SK-N-SH treated with all-trans-retinoic acid at 6 μM for 48 hours (cell line): ENCODE data around the gene THAP11.

Experiments used
- ATAC-seq: fragments of 200-7000 bp; cut with Tn5 transposase; 3 replicates; pipeline ENCODE4 v1.9.1; 2020; ENCODE audit warnings: mild to moderate bottlenecking, moderate library complexity
- ARNTL ChIP-seq: fragments of 450-650 bp; formaldehyde crosslinking; IDR thresholded peaks from 2 replicates; pipeline ENCODE4 v1.5.0; 2020; ENCODE audit warnings: low read depth, mild to moderate bottlenecking, moderate library complexity, borderline replicate concordance
- BACH2 ChIP-seq: fragments of 250-450 bp; sonication (Bioruptor Pico); IDR thresholded peaks from 2 replicates; pipeline ENCODE4 v1.9.0; 2021; ENCODE audit warnings: mild to moderate bottlenecking, borderline replicate concordance
- CREB5 ChIP-seq: fragments of 250-450 bp; sonication (Bioruptor Pico); IDR thresholded peaks from 2 replicates; pipeline ENCODE4 v1.5.1; 2020; ENCODE audit warnings: low read depth, mild to moderate bottlenecking, moderate library complexity
- CSDC2 ChIP-seq: fragments of 250-450 bp; sonication (Bioruptor Pico); IDR thresholded peaks from 2 replicates; pipeline ENCODE4 v1.5.0; 2020; ENCODE audit warnings: mild to moderate bottlenecking, moderate library complexity
- GLIS3 ChIP-seq: fragments of 250-450 bp; sonication (Bioruptor Pico); IDR thresholded peaks from 2 replicates; pipeline ENCODE4 v1.5.0; 2020; ENCODE audit warnings: mild to moderate bottlenecking, moderate library complexity
- ISL1 ChIP-seq: fragments of 250-450 bp; sonication (Bioruptor Pico); IDR thresholded peaks from 2 replicates; pipeline ENCODE4 v2.1.2; 2022; ENCODE audit warnings: mild to moderate bottlenecking, moderate library complexity
- OSR1 ChIP-seq: fragments of 250-450 bp; sonication (Bioruptor Pico); IDR thresholded peaks from 2 replicates; pipeline ENCODE4 v1.8.0; 2022; ENCODE audit warnings: moderate library complexity, mild to moderate bottlenecking, inconsistent platforms
- PATZ1 ChIP-seq: fragments of 250-450 bp; sonication (Bioruptor Pico); IDR thresholded peaks from 2 replicates; pipeline ENCODE4 v1.8.0; 2020; ENCODE audit warnings: mild to moderate bottlenecking, moderate library complexity, borderline replicate concordance
- POU6F1 ChIP-seq: fragments of 250-450 bp; sonication (Bioruptor Pico); IDR thresholded peaks from 2 replicates; pipeline ENCODE4 v1.8.0; 2021; ENCODE audit warnings: low read depth, mild to moderate bottlenecking, moderate library complexity, borderline replicate concordance
- PPARA ChIP-seq: fragments of 250-450 bp; sonication (Bioruptor Pico); IDR thresholded peaks from 2 replicates; pipeline ENCODE4 v1.5.0; 2020; ENCODE audit warnings: mild to moderate bottlenecking, borderline replicate concordance
- RARB ChIP-seq: fragments of 250-450 bp; sonication (Bioruptor Pico); IDR thresholded peaks from 2 replicates; pipeline ENCODE4 v1.8.0; 2021; ENCODE audit warnings: mild to moderate bottlenecking, moderate library complexity
- SNAI2 ChIP-seq: fragments of 250-450 bp; sonication (Bioruptor Pico); IDR thresholded peaks from 2 replicates; pipeline ENCODE4 v1.5.0; 2020; ENCODE audit warnings: mild to moderate bottlenecking, moderate library complexity
- TCF4 ChIP-seq: fragments of 250-450 bp; sonication (Bioruptor Pico); IDR thresholded peaks from 2 replicates; pipeline ENCODE4 v1.8.0; 2021; ENCODE audit warnings: mild to moderate bottlenecking, moderate library complexity, borderline replicate concordance
- TOX ChIP-seq: fragments of 250-450 bp; sonication (Bioruptor Pico); IDR thresholded peaks from 2 replicates; pipeline ENCODE4 v1.8.0; 2021; ENCODE audit warnings: mild to moderate bottlenecking, moderate library complexity, borderline replicate concordance
- TSHZ2 ChIP-seq: fragments of 250-450 bp; sonication (Bioruptor Pico); IDR thresholded peaks from 2 replicates; pipeline ENCODE4 v1.5.0; 2020; ENCODE audit warnings: mild to moderate bottlenecking, moderate library complexity
- ZC3H10 ChIP-seq: fragments of 250-450 bp; sonication (Bioruptor Pico); IDR thresholded peaks from 2 replicates; pipeline ENCODE4 v1.5.1; 2021; ENCODE audit warnings: mild to moderate bottlenecking, moderate library complexity
- ZFP3 ChIP-seq: fragments of 250-450 bp; sonication (Bioruptor Pico); IDR thresholded peaks from 2 replicates; pipeline ENCODE4 v1.5.0; 2020; ENCODE audit warnings: mild to moderate bottlenecking, moderate library complexity
- ZFP30 ChIP-seq: fragments of 450-650 bp; formaldehyde crosslinking; IDR thresholded peaks from 2 replicates; pipeline ENCODE4 v1.5.0; 2022; ENCODE audit warnings: mild to moderate bottlenecking, moderate library complexity
- ZNF565 ChIP-seq: fragments of 450-650 bp; formaldehyde crosslinking; conservative IDR thresholded peaks from 2 replicates; pipeline ENCODE4 v1.5.0; 2020; ENCODE audit warnings: low read depth, mild to moderate bottlenecking, moderate library complexity
- ZNF70 ChIP-seq: fragments of 450-650 bp; formaldehyde crosslinking; IDR thresholded peaks from 2 replicates; pipeline ENCODE4 v1.5.0; 2020; ENCODE audit warnings: mild to moderate bottlenecking, moderate library complexity
- ZNF8 ChIP-seq: fragments of 450-650 bp; formaldehyde crosslinking; IDR thresholded peaks from 2 replicates; pipeline ENCODE4 v1.5.0; 2020; ENCODE audit warnings: mild to moderate bottlenecking, moderate library complexity

Gene THAP11

GRCh38 chr16:67825119-67825518, 17.0 kb upstream of the THAP11 start:
- no peak for ATAC-seq
- TF ChIP-seq ZC3H10 (no peak), ZFP3 (no peak), TCF4 (CRISPR knock-in tag) (no peak), SNAI2 (CRISPR knock-in tag) (no peak), CSDC2 (CRISPR knock-in tag) (no peak), TOX (no peak), CREB5 (CRISPR knock-in tag) (no peak), BACH2 (no peak), PPARA (CRISPR knock-in tag) (no peak), ZNF8 (CRISPR knock-in tag) (no peak), ISL1 (no peak), GLIS3 (CRISPR knock-in tag) (no peak), ZFP30 (no peak), TSHZ2 (CRISPR knock-in tag) (no peak), RARB (no peak), POU6F1 (CRISPR knock-in tag) (no peak), ZNF565 (no peak)

GRCh38 chr16:67825906-67826305, 16.2 kb upstream of the THAP11 start:
- TF ChIP-seq ZNF8 (CRISPR knock-in tag) (no peak), ZNF70 (CRISPR knock-in tag) (no peak), PATZ1 (CRISPR knock-in tag) (no peak), PPARA (CRISPR knock-in tag) (no peak), TOX (no peak)
- ATAC-seq, result no peak

- ATAC-seq, result no peak
- TF ChIP-seq ARNTL (CRISPR knock-in tag) (no peak), TOX (no peak), RARB (no peak), ZFP3 (no peak), ZNF8 (CRISPR knock-in tag) (no peak), TSHZ2 (CRISPR knock-in tag) (no peak), OSR1 (no peak), BACH2 (no peak), ZC3H10 (no peak)
These were observed 13.5 kb upstream of the THAP11 start for GRCh38 chr16:67828651-67829050.
